Measurements from ENCODE around the gene ADAMTS12. TPM values are rescaled to one million over a fixed set of nuclear protein-coding genes. Genes with fewer than 3 reads are reported as not detected.
A peak's percentile ranks its signal among the peaks of the same experiment; 100 is the strongest.

The ADAMTS12 gene
- polyA plus RNA-seq, 1 donor (not counting 4 experiments of a cell fraction or from before 2014, with no cell fraction given) = 0.49 TPM

DNA sequence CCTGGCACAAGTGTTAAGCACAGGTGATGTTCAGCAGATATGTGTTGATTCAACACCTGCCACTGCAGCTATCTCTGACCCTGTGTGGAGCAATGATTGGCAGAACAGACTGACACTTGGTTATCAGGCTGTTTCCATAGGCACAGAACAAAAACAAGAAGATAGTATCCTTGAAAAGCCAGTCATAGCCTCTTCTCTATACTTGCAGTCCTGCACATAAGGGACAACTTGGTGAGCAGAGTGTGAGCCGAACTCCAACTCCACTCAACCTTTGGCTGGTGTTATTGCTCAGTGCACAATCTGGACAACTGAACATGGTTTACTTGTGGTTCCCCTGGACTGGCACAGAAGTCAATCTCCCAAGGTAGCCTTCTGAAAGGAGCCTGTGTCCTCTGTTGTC lies 99.2 kb downstream of the ADAMTS12 start:
- Histone ChIP-seq H2AFZ (ENCODE audit: control insufficient read depth, low read length) (no peak overlapping the region), H3K4me3 (ENCODE audit: control insufficient read depth in 2 of 3, extremely low read depth in 1 of 3, insufficient read depth in 2 of 3, low read depth in 1 of 3, low read length in 3 of 3) (no peak overlapping the region), H3K27me3 (ENCODE audit: control insufficient read depth, extremely low read depth, insufficient read depth, low read length) (no peaks in the 10 kb centered on the region), H3K4me2 (ENCODE audit: control insufficient read depth, extremely low read depth, insufficient read depth, low read depth, low read length) (no peak overlapping the region), H3K9ac (ENCODE audit: control insufficient read depth, extremely low read depth, insufficient read depth, low read length) (no peak overlapping the region), H3K36me3 (ENCODE audit: control insufficient read depth in 2 of 2, extremely low read depth in 1 of 2, insufficient read depth in 2 of 2, low read length in 2 of 2) (no peaks in the 10 kb centered on the region), H4K20me1 (ENCODE audit: control insufficient read depth, extremely low read depth, insufficient read depth, low read length) (no peaks in the 10 kb centered on the region), H3K27ac (ENCODE audit: control insufficient read depth, insufficient read depth, low read length) (no peak overlapping the region), H3K9me1 (ENCODE audit: control insufficient read depth, extremely low read depth, insufficient read depth, low read length) (no peaks in the 10 kb centered on the region), H3K9me3 (ENCODE audit: control insufficient read depth, low read depth, low read length) (no peaks in the 10 kb centered on the region), H3K79me2 (ENCODE audit: control insufficient read depth, insufficient read depth, low read length) (no peaks in the 10 kb centered on the region), H3K4me1 (ENCODE audit: control insufficient read depth, extremely low read depth, insufficient read depth, low read length) (peaks cover 5% of the 10 kb centered on the region)
- no peak for DNase-seq (ENCODE audit: low read depth, low spot score)
- no peak for FAIRE-seq
- dilution Hi-C loops (cut with MboI; ENCODE audit: extremely low pct_ligation_motif_present, low sequenced_read_pairs) = no loop called here
- TF ChIP-seq, protein P1, sequence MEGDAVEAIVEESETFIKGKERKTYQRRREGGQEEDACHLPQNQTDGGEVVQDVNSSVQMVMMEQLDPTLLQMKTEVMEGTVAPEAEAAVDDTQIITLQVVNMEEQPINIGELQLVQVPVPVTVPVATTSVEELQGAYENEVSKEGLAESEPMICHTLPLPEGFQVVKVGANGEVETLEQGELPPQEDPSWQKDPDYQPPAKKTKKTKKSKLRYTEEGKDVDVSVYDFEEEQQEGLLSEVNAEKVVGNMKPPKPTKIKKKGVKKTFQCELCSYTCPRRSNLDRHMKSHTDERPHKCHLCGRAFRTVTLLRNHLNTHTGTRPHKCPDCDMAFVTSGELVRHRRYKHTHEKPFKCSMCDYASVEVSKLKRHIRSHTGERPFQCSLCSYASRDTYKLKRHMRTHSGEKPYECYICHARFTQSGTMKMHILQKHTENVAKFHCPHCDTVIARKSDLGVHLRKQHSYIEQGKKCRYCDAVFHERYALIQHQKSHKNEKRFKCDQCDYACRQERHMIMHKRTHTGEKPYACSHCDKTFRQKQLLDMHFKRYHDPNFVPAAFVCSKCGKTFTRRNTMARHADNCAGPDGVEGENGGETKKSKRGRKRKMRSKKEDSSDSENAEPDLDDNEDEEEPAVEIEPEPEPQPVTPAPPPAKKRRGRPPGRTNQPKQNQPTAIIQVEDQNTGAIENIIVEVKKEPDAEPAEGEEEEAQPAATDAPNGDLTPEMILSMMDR (optimal IDR thresholded peaks at IDR 0.05 in 1 of 3, IDR thresholded peaks at IDR 0.05 in 1 of 3, conservative IDR thresholded peaks at IDR 0.05 in 1 of 3; ENCODE audit: extremely low read depth in 1 of 3, insufficient read depth in 2 of 3, low read length in 3 of 3) = no peak
- no peak for TF ChIP-seq EZH2 (IDR thresholded peaks at IDR 0.05; ENCODE audit: low read length)

GRCh38 chr5:33789567-33789957 lies 102.2 kb downstream of the ADAMTS12 start:
- Histone ChIP-seq H3K9me3 (ENCODE audit: control insufficient read depth, low read depth, low read length) (no peaks in the 10 kb centered on the region), H4K20me1 (ENCODE audit: control insufficient read depth, extremely low read depth, insufficient read depth, low read length) (no peaks in the 10 kb centered on the region), H3K4me2 (ENCODE audit: control insufficient read depth, extremely low read depth, insufficient read depth, low read depth, low read length) (no peak overlapping the region), H3K79me2 (ENCODE audit: control insufficient read depth, insufficient read depth, low read length) (no peaks in the 10 kb centered on the region), H3K4me1 (ENCODE audit: control insufficient read depth, extremely low read depth, insufficient read depth, low read length) (peaks cover 5% of the 10 kb centered on the region), H3K27ac (ENCODE audit: control insufficient read depth, insufficient read depth, low read length) (peak overlapping the region; percentile 60), H2AFZ (ENCODE audit: control insufficient read depth, low read length) (no peak overlapping the region), H3K36me3 (ENCODE audit: control insufficient read depth in 2 of 2, extremely low read depth in 1 of 2, insufficient read depth in 2 of 2, low read length in 2 of 2) (no peaks in the 10 kb centered on the region), H3K27me3 (ENCODE audit: control insufficient read depth, extremely low read depth, insufficient read depth, low read length) (no peaks in the 10 kb centered on the region), H3K9me1 (ENCODE audit: control insufficient read depth, extremely low read depth, insufficient read depth, low read length) (no peaks in the 10 kb centered on the region), H3K9ac (ENCODE audit: control insufficient read depth, extremely low read depth, insufficient read depth, low read length) (no peak overlapping the region), H3K4me3 (ENCODE audit: control insufficient read depth in 2 of 3, extremely low read depth in 1 of 3, insufficient read depth in 2 of 3, low read depth in 1 of 3, low read length in 3 of 3) (no peak overlapping the region)
- dilution Hi-C loops (cut with MboI; ENCODE audit: extremely low pct_ligation_motif_present, low sequenced_read_pairs) = no loop called here
- TF ChIP-seq EZH2 (IDR thresholded peaks at IDR 0.05; ENCODE audit: low read length) = no peak
- TF ChIP-seq, protein P1 (optimal IDR thresholded peaks at IDR 0.05 in 1 of 3, IDR thresholded peaks at IDR 0.05 in 1 of 3, conservative IDR thresholded peaks at IDR 0.05 in 1 of 3; ENCODE audit: extremely low read depth in 1 of 3, insufficient read depth in 2 of 3, low read length in 3 of 3) = no peak
- DNase-seq (ENCODE audit: low read depth, low spot score) = no peak
- no peak for FAIRE-seq
